C4-2B (cell line): Measurements from ENCODE around the gene TNS3.
"Not testable (repeated sequence)": the region's sequence is repeated elsewhere in the genome, so short reads cannot be mapped to it uniquely, and the experiment has no call there.

Source experiments
- H3K27ac ChIP-seq: fragments of 450-650 bp; 2 replicates; pipeline ENCODE4 v1.5.1; 2017
- ZFX ChIP-seq: fragments of 450-650 bp; IDR thresholded peaks from 2 replicates; pipeline ENCODE4 v1.6.1; 2017
- TF ChIP-seq, protein P1 (sequence below): fragments of 450-650 bp; conservative IDR thresholded peaks from 2 replicates; pipeline ENCODE4 v1.5.1; 2017; ENCODE audit warnings: mild to moderate bottlenecking

Gene TNS3

DNA sequence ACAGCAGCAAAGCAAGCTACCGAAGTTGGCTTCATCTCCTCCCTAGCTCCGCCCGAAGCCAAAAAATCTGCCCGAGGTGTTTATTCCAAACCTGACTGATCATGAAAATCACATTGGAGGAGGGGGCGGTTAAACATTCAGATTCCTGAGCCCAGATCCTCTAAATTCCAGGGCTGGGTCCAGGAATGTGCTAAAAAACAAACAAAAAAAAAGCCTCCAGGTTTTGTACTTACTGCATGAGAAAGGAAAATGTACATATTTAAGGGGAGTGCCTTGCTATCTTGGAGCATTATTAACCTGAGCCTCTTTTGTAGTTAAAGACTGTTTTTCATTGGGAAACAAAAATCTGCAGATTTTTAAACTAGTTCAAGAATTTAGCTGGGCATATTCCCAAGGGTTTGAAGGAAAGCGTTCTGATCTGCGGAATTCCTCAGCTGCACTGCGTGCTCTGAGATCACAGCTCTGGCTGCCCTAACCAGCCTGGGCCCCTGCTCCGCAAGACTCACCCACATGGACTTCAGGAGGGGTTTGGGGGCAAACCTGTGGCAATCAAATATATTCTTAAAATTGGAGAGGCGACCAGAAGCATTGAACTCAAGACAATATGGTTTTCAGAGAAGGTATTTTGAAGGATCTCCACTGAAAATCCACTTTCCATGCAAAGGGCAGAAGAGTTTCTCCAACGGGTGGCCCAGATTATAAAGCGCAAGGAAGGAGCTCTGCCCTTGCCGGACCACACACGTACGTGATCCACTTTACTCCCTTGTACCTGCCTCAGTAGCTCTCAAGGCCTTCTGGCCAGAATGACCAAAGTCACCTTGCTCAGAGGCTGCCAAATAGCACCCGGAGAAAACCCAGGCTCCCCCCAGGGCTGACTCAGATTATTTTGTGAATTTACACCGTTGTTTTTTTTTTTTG, 10.0 kb upstream of the TNS3 start:
- H3K27ac ChIP-seq: no peak overlapping the region
- TF ChIP-seq, protein P1, sequence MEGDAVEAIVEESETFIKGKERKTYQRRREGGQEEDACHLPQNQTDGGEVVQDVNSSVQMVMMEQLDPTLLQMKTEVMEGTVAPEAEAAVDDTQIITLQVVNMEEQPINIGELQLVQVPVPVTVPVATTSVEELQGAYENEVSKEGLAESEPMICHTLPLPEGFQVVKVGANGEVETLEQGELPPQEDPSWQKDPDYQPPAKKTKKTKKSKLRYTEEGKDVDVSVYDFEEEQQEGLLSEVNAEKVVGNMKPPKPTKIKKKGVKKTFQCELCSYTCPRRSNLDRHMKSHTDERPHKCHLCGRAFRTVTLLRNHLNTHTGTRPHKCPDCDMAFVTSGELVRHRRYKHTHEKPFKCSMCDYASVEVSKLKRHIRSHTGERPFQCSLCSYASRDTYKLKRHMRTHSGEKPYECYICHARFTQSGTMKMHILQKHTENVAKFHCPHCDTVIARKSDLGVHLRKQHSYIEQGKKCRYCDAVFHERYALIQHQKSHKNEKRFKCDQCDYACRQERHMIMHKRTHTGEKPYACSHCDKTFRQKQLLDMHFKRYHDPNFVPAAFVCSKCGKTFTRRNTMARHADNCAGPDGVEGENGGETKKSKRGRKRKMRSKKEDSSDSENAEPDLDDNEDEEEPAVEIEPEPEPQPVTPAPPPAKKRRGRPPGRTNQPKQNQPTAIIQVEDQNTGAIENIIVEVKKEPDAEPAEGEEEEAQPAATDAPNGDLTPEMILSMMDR: no peak
- TF ChIP-seq ZFX: no peak

DNA sequence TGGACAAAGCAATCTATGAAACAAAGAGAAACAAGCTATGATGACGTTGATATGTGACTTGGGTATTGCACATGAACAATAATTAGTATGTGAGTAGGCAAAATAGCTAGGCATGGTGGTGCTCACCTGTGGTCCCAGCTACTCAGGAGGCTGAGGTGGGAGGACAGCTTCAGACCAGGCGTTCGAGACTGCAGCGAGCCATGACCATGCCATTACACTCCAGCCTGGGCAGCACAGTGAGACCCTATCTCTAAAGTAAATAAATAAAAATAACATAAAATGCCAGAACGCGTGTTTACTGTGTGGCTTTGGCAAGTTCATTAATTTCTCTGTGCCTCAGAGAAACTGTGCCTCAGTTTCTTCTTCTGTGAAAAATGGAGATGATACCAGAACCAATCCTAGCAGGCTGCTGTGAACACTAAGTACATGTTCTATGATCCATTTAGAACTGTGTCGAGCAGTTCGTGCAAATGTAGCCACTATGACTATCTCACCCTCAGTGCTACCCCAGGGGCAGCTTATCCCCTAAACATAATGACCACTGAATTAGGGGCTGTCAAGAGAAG, 9.3 kb upstream of the TNS3 start:
- TF ChIP-seq ZFX: no peak
- TF ChIP-seq, protein P1: no peak
- no peak overlapping the region for H3K27ac ChIP-seq

DNA sequence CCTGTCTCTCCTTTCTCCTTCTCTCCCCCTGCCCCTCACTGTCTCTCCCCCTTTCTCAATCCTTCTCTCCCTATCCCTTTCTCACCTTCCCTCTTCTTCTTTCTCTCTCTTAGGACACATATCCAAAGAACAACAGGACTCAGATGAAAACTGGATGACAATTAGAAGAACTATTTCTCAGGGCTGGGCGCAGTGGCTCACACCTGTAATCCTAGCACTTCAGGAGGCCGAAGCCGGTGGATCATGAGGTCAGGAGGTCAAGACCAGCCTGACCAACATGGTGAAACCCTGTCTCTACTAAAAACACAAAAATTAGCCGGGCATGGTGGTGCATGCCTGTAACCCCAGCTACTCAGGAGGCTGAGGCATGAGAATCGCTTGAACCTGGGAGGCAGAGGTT, 8.3 kb upstream of the TNS3 start:
- H3K27ac ChIP-seq: not testable (repeated sequence)

DNA sequence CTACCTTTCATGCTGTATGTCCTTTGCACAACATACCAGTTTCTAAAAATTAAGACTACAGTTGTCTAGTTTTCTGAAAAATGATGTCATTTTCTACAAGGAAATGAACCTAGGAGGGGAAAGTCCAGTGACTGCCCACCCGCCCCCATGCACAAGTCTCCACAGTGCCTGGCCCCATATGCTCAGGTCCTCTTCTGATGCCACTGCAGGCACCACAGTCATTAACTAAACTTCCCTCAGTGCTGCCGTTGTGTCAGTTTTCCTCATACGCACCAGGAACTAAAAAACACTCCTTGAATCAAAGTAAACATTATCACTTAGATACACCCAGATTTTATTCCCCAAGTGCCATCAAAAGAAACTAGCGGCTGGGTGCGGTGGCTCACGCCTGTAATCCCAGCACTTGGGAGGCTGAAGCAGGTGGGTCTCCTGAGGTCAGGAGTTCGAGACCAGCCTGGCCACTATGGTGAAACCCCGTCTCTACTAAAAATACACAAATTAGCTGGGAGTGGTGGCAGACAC, 6.9 kb upstream of the TNS3 start:
- TF ChIP-seq, protein P1: no peak
- H3K27ac ChIP-seq: no peak overlapping the region

- TF ChIP-seq, protein P1: no peak
- no peak for TF ChIP-seq ZFX
- no peak overlapping the region for H3K27ac ChIP-seq
Observed at GRCh38 chr7:47587976-47588375, 6.1 kb upstream of the TNS3 start.

DNA sequence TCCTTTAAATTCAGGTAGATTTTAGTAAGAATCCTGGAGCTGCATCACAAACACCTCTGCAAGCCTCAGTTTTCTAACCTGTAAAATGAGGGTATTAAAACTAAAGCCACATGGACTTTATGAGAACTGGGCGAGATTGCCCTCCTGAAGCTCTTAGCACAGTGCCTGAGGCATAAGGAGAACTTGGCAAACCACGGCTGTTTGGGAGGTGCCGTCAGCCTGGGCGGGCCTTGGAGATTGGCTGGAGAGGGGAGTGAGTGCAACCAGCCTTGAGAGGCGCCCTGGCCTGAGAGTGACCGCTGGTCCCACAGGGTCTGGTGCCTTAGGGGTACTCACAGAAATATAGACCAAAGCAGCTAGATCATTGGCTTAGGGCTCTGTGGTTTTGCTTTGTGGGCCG, 5.4 kb upstream of the TNS3 start:
- H3K27ac ChIP-seq: no peak overlapping the region
- TF ChIP-seq, protein P1: no peak
- no peak for TF ChIP-seq ZFX

DNA sequence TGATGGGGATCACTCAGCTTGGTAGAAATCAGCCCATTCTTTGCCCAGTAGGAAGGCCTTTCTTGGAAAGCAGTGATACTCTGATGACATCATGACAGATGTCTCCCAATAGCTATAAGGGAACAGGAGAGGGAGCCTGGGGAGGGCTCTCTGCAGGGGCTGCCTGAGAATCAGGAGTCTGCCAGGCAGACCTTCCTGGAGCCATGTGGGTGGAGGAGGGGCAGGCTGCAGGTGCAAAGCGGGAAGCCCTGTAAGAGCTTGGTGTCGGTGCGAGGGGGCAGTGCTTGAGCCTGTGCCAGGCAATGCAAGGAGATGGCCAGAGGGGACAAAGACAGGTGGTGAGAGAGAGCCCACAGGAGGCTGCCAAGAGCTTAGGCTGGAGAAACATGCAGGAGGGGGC, 5.0 kb upstream of the TNS3 start:
- H3K27ac ChIP-seq: no peak overlapping the region
- TF ChIP-seq, protein P1: no peak
- TF ChIP-seq ZFX: no peak

- not testable (repeated sequence) for H3K27ac ChIP-seq
Observed at GRCh38 chr7:47586161-47586670, 4.3 kb upstream of the TNS3 start.
